H1 (cell line): ENCODE results near the gene ANKRD29. TPM values are rescaled to one million over a fixed set of nuclear protein-coding genes. Genes with fewer than 3 reads are reported as not detected.
"Not testable (repeated sequence)": the region's sequence is repeated elsewhere in the genome, so short reads cannot be mapped to it uniquely, and the experiment has no call there.

Experiments used
- CTCF ChIA-PET: fragments of 300-600 bp; sonication (Branson Sonifier 250); formaldehyde crosslinking; loops from one replicate; lab custom pipeline; 2021; ENCODE audit not compliant: partially characterized antibody; lab: Charles Lee
- POLR2A ChIA-PET: fragments of 300-600 bp; sonication (Branson Sonifier 250); formaldehyde crosslinking; loops from one replicate; lab custom pipeline; 2021; ENCODE audit warnings: inconsistent platforms; ENCODE audit not compliant: partially characterized antibody; lab: Charles Lee
- DNase-seq, 2 experiments: peaks; one replicate each; pipeline versions ENCODE4 v3.0.0 to v3.0.0-alpha.2; 2010 to 2022; ENCODE audit warnings: low spot score in 2 of 2, low read depth in 1 of 2, mixed read lengths in 1 of 2
- FAIRE-seq: peaks from 2 replicates; lab custom pipeline; 2011; peaks lifted over from hg19 to GRCh38; lab: Jason Lieb, UNC
- H2AFZ ChIP-seq: 2 replicates; pipeline ENCODE4 v1.8.1; 2012; ENCODE audit warnings: low read length, inconsistent platforms
- H2AK5ac ChIP-seq: 2 replicates; pipeline ENCODE4 v1.6.1; 2013; ENCODE audit warnings: low read depth, low read length
- H2BK120ac ChIP-seq: replicated peaks from 2 replicates; pipeline ENCODE3; 2013; ENCODE audit warnings: low read depth, low read length, inconsistent platforms
- H2BK12ac ChIP-seq: 2 replicates; pipeline ENCODE4 v1.6.1; 2013; ENCODE audit warnings: low read depth, low read length
- H2BK15ac ChIP-seq: 2 replicates; pipeline ENCODE4 v1.6.1; 2013; ENCODE audit warnings: low read length
- H2BK20ac ChIP-seq: 2 replicates; pipeline ENCODE4 v1.6.1; 2013; ENCODE audit warnings: low read length
- H2BK5ac ChIP-seq: 2 replicates; pipeline ENCODE4 v1.6.1; 2013; ENCODE audit warnings: low read depth, low read length
- H3K14ac ChIP-seq: 2 replicates; pipeline ENCODE4 v1.6.1; 2013; ENCODE audit warnings: inconsistent platforms; ENCODE audit not compliant: insufficient read length
- H3K18ac ChIP-seq: 2 replicates; pipeline ENCODE4 v1.6.1; 2013; ENCODE audit warnings: low read length; ENCODE audit errors: extremely low read depth
- H3K23ac ChIP-seq: 2 replicates; pipeline ENCODE4 v1.6.1; 2013; ENCODE audit warnings: inconsistent platforms; ENCODE audit not compliant: insufficient read length
- H3K23me2 ChIP-seq: 2 replicates; pipeline ENCODE4 v1.6.1; 2013; ENCODE audit warnings: low read depth, low read length
- H3K27ac ChIP-seq: 2 replicates; pipeline ENCODE4 v1.6.1; 2011; ENCODE audit warnings: low read depth, low read length, inconsistent platforms
- H3K27me3 ChIP-seq, 4 experiments: replicated peaks in 1 of 4; 1 replicate in 1 of 4; 2 replicates in 3 of 4; pipeline versions ENCODE4 v1.6.1 to v1.8.1; 2011 to 2013; ENCODE audit warnings: low read length in 3 of 4, mild to moderate bottlenecking in 3 of 4, inconsistent platforms in 2 of 4, mixed read lengths in 2 of 4, moderate library complexity in 1 of 4; ENCODE audit not compliant: control insufficient read depth in 3 of 4, insufficient read depth in 3 of 4; ENCODE audit errors: extremely low read depth in 1 of 4
- H3K36me3 ChIP-seq, 4 experiments: 2 replicates each; pipeline versions ENCODE4 v1.6.1 to v1.8.1; 2011 to 2013; ENCODE audit warnings: mild to moderate bottlenecking in 4 of 4, low read length in 3 of 4, moderate library complexity in 2 of 4, control low read depth in 1 of 4, inconsistent platforms in 1 of 4; ENCODE audit not compliant: insufficient read depth in 4 of 4, control insufficient read depth in 2 of 4
- H3K4ac ChIP-seq: replicated peaks from 2 replicates; pipeline ENCODE3; 2013; ENCODE audit warnings: low read length, low read depth, mixed read lengths, inconsistent platforms; ENCODE audit not compliant: insufficient read length
- H3K4me1 ChIP-seq, 4 experiments: replicated peaks in 1 of 4; 1 replicate in 1 of 4; 2 replicates in 3 of 4; pipeline versions ENCODE4 v1.6.1 to v1.8.1; 2011 to 2013; ENCODE audit warnings: low read length in 3 of 4, inconsistent platforms in 2 of 4, mixed read lengths in 1 of 4; ENCODE audit not compliant: insufficient read depth in 4 of 4, control insufficient read depth in 3 of 4
- H3K4me2 ChIP-seq, 2 experiments: 2 replicates each; pipeline versions ENCODE4 v1.6.1 to v1.8.1; 2011 to 2013; ENCODE audit warnings: low read depth in 2 of 2, low read length in 2 of 2, control low read depth in 1 of 2, inconsistent platforms in 1 of 2, mild to moderate bottlenecking in 1 of 2; ENCODE audit not compliant: insufficient read depth in 1 of 2
- H3K4me3 ChIP-seq, 4 experiments: fragments of 200-600, 300-600 bp in 1 of 4; sonication (generic), shearing (Covaris generic), sonication (Bioruptor Twin) in 1 of 4; 2 replicates each; pipeline versions ENCODE4 v1.5.1 to v1.8.1; 2011 to 2016; ENCODE audit warnings: low read length in 4 of 4, low read depth in 3 of 4, control low read depth in 2 of 4, inconsistent platforms in 2 of 4, mild to moderate bottlenecking in 2 of 4, mixed read lengths in 1 of 4, moderate library complexity in 1 of 4; ENCODE audit not compliant: insufficient read depth in 2 of 4; ENCODE audit errors: extremely low read depth in 1 of 4
- H3K56ac ChIP-seq: replicated peaks from 2 replicates; pipeline ENCODE3; 2013; ENCODE audit warnings: low read depth, mild to moderate bottlenecking, mixed read lengths, low read length, inconsistent platforms; ENCODE audit not compliant: insufficient read length
- H3K79me1 ChIP-seq: 2 replicates; pipeline ENCODE4 v1.6.1; 2013; ENCODE audit warnings: low read depth, low read length, control low read depth
- H3K79me2 ChIP-seq, 2 experiments: 2 replicates each; pipeline versions ENCODE4 v1.6.1 to v1.8.1; 2012 to 2013; ENCODE audit warnings: low read length in 2 of 2, mild to moderate bottlenecking in 2 of 2, inconsistent platforms in 1 of 2; ENCODE audit not compliant: insufficient read depth in 2 of 2, control insufficient read depth in 1 of 2
- H3K9ac ChIP-seq, 4 experiments: replicated peaks in 1 of 4; 1 replicate in 1 of 4; 2 replicates in 3 of 4; pipeline versions ENCODE4 v1.6.1 to v1.8.1; 2011 to 2013; ENCODE audit warnings: low read depth in 3 of 4, low read length in 3 of 4, control low read depth in 2 of 4, mild to moderate bottlenecking in 2 of 4, moderate library complexity in 2 of 4, inconsistent platforms in 1 of 4; ENCODE audit errors: extremely low read depth in 1 of 4
- H3K9me3 ChIP-seq, 2 experiments: 2 replicates each; pipeline versions ENCODE4 v1.6.1 to v1.8.1; 2012 to 2013; ENCODE audit warnings: mild to moderate bottlenecking in 2 of 2, moderate library complexity in 2 of 2, control low read depth in 1 of 2, inconsistent platforms in 1 of 2, low read depth in 1 of 2, low read length in 1 of 2, mixed read lengths in 1 of 2; ENCODE audit not compliant: insufficient read depth in 2 of 2
- H4K20me1 ChIP-seq, 2 experiments: replicated peaks in 1 of 2; 2 replicates each; pipeline versions ENCODE3 to v1.8.1; 2011 to 2013; ENCODE audit warnings: inconsistent platforms in 2 of 2, low read length in 2 of 2, mild to moderate bottlenecking in 1 of 2; ENCODE audit not compliant: insufficient read depth in 2 of 2, control insufficient read depth in 1 of 2
- H4K5ac ChIP-seq: 2 replicates; pipeline ENCODE4 v1.6.1; 2013; ENCODE audit warnings: low read length, low read depth, mixed read lengths, inconsistent platforms; ENCODE audit not compliant: insufficient read length
- H4K8ac ChIP-seq: 2 replicates; pipeline ENCODE4 v1.8.0; 2013; ENCODE audit warnings: mild to moderate bottlenecking, moderate library complexity, low read length, inconsistent platforms; ENCODE audit not compliant: insufficient read depth; ENCODE audit errors: extremely low read depth
- H4K91ac ChIP-seq: replicated peaks from 2 replicates; pipeline ENCODE3; 2013; ENCODE audit warnings: low read length, mixed read lengths, inconsistent platforms; ENCODE audit not compliant: insufficient read length
- WGBS, 2 experiments: shearing (Covaris generic) in 1 of 2; methylation state at CpG; one replicate each; pipeline versions ENCODE4 v1.1.6 to v1.1.7; 2013 to 2015; ENCODE audit warnings: low lambda C conversion rate in 2 of 2, mixed read lengths in 2 of 2, inconsistent platforms in 1 of 2, low coverage in 1 of 2, missing lambda C conversion rate in 1 of 2; ENCODE audit not compliant: insufficient replicate concordance in 2 of 2, insufficient coverage in 1 of 2, insufficient read length in 1 of 2; ENCODE audit errors: extremely low coverage in 1 of 2, missing lambda C conversion rate in 1 of 2; 5-methylcytosine and 5-hydroxymethylcytosine counted together
- polyA plus RNA-seq, 7 experiments: library from polyadenylated mRNA; depleted of rRNA in 3 of 7; stranded (reverse) in 5 of 7; unstranded in 2 of 7; fragments of >200 nt in 5 of 7; fragments of 200-250 nt in 2 of 7; gene quantifications; 1 replicate in 5 of 7; 2 replicates in 1 of 7; 4 replicates in 1 of 7; pipeline versions ENCODE4 v1.2.1 to v1.2.3, GENCODE V29; 2011 to 2013; ENCODE audit warnings: missing spikeins in 2 of 7, mixed read lengths in 2 of 7
- total RNA-seq: library from RNA; stranded (reverse); fragmentation: NEBNext Ultra II Directional; extraction: Animal tissue kit (Norgen Biotek cat#: 25700); gene quantifications from 2 replicates; pipeline ENCODE4 v1.2.1, GENCODE V29; 2021

Gene ANKRD29
- total and polyA plus RNA-seq, 2 of the 8 experiments (the other 6 are each of a cell fraction or from before 2014, with no cell fraction given): 3.0 to 7.3 TPM

- peaks cover 0 to 36% of the 10 kb centered on the region in 2 experiments; a peak in 2 of 4 replicates for H3K79me2 ChIP-seq
- H2BK15ac ChIP-seq, H2BK20ac ChIP-seq, H3K4me3 ChIP-seq, H4K20me1 ChIP-seq, CTCF ChIA-PET, H4K5ac ChIP-seq, FAIRE-seq, H3K14ac ChIP-seq, H3K79me1 ChIP-seq, H3K36me3 ChIP-seq, H3K27ac ChIP-seq, H2BK120ac ChIP-seq, H3K56ac ChIP-seq, H3K23me2 ChIP-seq, H3K9ac ChIP-seq, H3K18ac ChIP-seq, H4K8ac ChIP-seq, H3K4ac ChIP-seq, H2BK12ac ChIP-seq, H2BK5ac ChIP-seq, H3K4me1 ChIP-seq, H2AK5ac ChIP-seq, H3K27me3 ChIP-seq, H3K23ac ChIP-seq, H3K9me3 ChIP-seq, H4K91ac ChIP-seq, H2AFZ ChIP-seq, H3K4me2 ChIP-seq, DNase-seq: not testable (repeated sequence)
- 100% methylated on average over 5 of the region's 24 CpGs; no CpG with 5 or more reads in 1 of the 2 experiments for WGBS, 2 experiments
- POLR2A ChIA-PET: interaction anchor here (1.2 kb wide), 1 partner anchor 11 kb away, joined by 3 read pairs; no protein-coding TSS in a partner anchor
These were observed 85.2 kb downstream of the ANKRD29 start for GRCh38 chr18:23577521-23577920.
